K562 (cell line): ENCODE data around the gene FXN. TPM values are rescaled to one million over a fixed set of nuclear protein-coding genes. Genes with fewer than 3 reads are reported as not detected.

Experiments used
- ATAC-seq: fragments of 200-7000 bp; cut with Tn5 transposase; 3 replicates; pipeline ENCODE4 v1.9.1; 2020; ENCODE audit warnings: moderate library complexity
- BruUV-seq: library from RNA; stranded (reverse); fragments of 400-500 nt; replicated peaks from 2 replicates; lab custom pipeline; 2021; lab: Mats Ljungman, UMichigan
- CTCF ChIA-PET: fragments of 300-600 bp; formaldehyde crosslinking; extraction: SDS; loops from one replicate; lab custom pipeline; 2021; ENCODE audit warnings: low intra/inter-chr PET ratio; lab: Yijun Ruan, JAX
- POLR2A ChIA-PET: fragments of 300-600, 350-650 bp; sonication (Branson Sonifier 250); formaldehyde crosslinking; extraction: SDS; loops from one replicate; lab custom pipeline; 2021; ENCODE audit warnings: antibody characterized with exemption, inconsistent platforms; lab: Yijun Ruan, JAX
- DNase-seq, 4 experiments: peaks; one replicate each; pipeline versions ENCODE4 v3.0.0 to v3.0.0-alpha.2; 2011 to 2018; ENCODE audit warnings: low spot score in 3 of 4, mixed read lengths in 3 of 4; ENCODE audit errors: extremely low read depth in 1 of 4
- FAIRE-seq: peaks from 2 replicates; lab custom pipeline; 2011; peaks lifted over from hg19 to GRCh38; lab: Jason Lieb, UNC
- H2AFZ ChIP-seq: 2 replicates; pipeline ENCODE4 v1.6.0; 2011; ENCODE audit warnings: low read depth, low read length, control low read depth, inconsistent platforms
- H3K27ac ChIP-seq: fragments of 200-600 bp; 3 replicates; pipeline ENCODE4 v1.8.0; 2011; ENCODE audit warnings: low read depth, mild to moderate bottlenecking, control low read depth, inconsistent platforms, low read length, moderate library complexity, mixed read lengths; ENCODE audit errors: extremely low read depth
- H3K27me3 ChIP-seq, 2 experiments: fragments of 300-600 bp in 1 of 2; 2 replicates in 1 of 2; 3 replicates in 1 of 2; pipeline versions ENCODE4 v1.6.0 to v1.8.0; 2011; ENCODE audit warnings: inconsistent platforms in 2 of 2, low read length in 2 of 2, mild to moderate bottlenecking in 1 of 2, mixed read lengths in 1 of 2, moderate library complexity in 1 of 2; ENCODE audit not compliant: control insufficient read depth in 2 of 2, insufficient read depth in 2 of 2
- H3K36me3 ChIP-seq: fragments of 300-600 bp; 3 replicates; pipeline ENCODE4 v1.8.0; 2011; ENCODE audit warnings: mild to moderate bottlenecking, low read length, inconsistent platforms; ENCODE audit not compliant: control insufficient read depth, insufficient read depth
- H3K4me1 ChIP-seq, 2 experiments: fragments of 200-600 bp in 1 of 2; replicated peaks in 1 of 2; 2 replicates in 1 of 2; 3 replicates in 1 of 2; pipeline versions ENCODE4 v1.5.1 to v1.8.0; 2011; ENCODE audit warnings: inconsistent platforms in 2 of 2, low read length in 2 of 2, mild to moderate bottlenecking in 1 of 2, mixed read lengths in 1 of 2, moderate library complexity in 1 of 2; ENCODE audit not compliant: control insufficient read depth in 2 of 2, insufficient read depth in 2 of 2
- H3K4me2 ChIP-seq: 2 replicates; pipeline ENCODE4 v1.6.1; 2011; ENCODE audit warnings: low read length, control low read depth, inconsistent platforms, mixed read lengths; ENCODE audit not compliant: insufficient read depth
- H3K4me3 ChIP-seq: fragments of 200-600 bp; sonication (generic), shearing (Covaris generic); 2 replicates; pipeline ENCODE4 v1.5.1; 2016; ENCODE audit warnings: control low read depth, inconsistent platforms
- H3K79me2 ChIP-seq: fragments of 200-600 bp; 3 replicates; pipeline ENCODE4 v1.8.0; 2011; ENCODE audit warnings: low read length, inconsistent platforms; ENCODE audit not compliant: control insufficient read depth, insufficient read depth
- H3K9ac ChIP-seq, 2 experiments: 2 replicates each; pipeline versions ENCODE4 v1.6.0 to v1.6.1; 2011; ENCODE audit warnings: low read depth in 2 of 2, low read length in 2 of 2, control low read depth in 1 of 2, inconsistent platforms in 1 of 2, mild to moderate bottlenecking in 1 of 2, mixed read lengths in 1 of 2; ENCODE audit not compliant: insufficient read depth in 1 of 2
- H3K9me1 ChIP-seq: one replicate; pipeline ENCODE4 v1.6.0; 2011; ENCODE audit warnings: inconsistent platforms, mild to moderate bottlenecking, low read length, moderate library complexity; ENCODE audit not compliant: control insufficient read depth, insufficient read depth
- H3K9me3 ChIP-seq: replicated peaks from 2 replicates; pipeline ENCODE4 v1.5.1; 2011; ENCODE audit warnings: low read depth, low read length, inconsistent platforms; ENCODE audit not compliant: control insufficient read depth, insufficient read depth
- H4K20me1 ChIP-seq: replicated peaks from 2 replicates; pipeline ENCODE4 v1.6.1; 2011; ENCODE audit warnings: low read length, inconsistent platforms, mixed read lengths; ENCODE audit not compliant: control insufficient read depth, insufficient read depth
- CBFB ChIP-seq: sonication (generic); formaldehyde crosslinking; IDR thresholded peaks from 2 replicates; pipeline ENCODE4 v1.4.0; 2020; ENCODE audit warnings: mild to moderate bottlenecking, missing genetic modification reagents
- EP300 ChIP-seq: IDR thresholded peaks from 2 replicates; pipeline ENCODE4 v1.6.1; 2012; ENCODE audit warnings: low read length, improper control_type of control experiment
- NR2C2 ChIP-seq, 2 experiments: fragments of 200-800 bp in 1 of 2; sonication (Bioruptor generic) in 1 of 2; sonication (generic) in 1 of 2; formaldehyde crosslinking in 1 of 2; IDR thresholded peaks; 2 replicates each; pipeline versions ENCODE4 v1.6.1 to v1.8.0; 2016 to 2022; ENCODE audit warnings: mild to moderate bottlenecking in 1 of 2, missing compliant biosample characterization in 1 of 2, missing genetic modification characterization in 1 of 2, missing genetic modification reagents in 1 of 2
- PCBP2 ChIP-seq: fragments of 200-400 bp; formaldehyde crosslinking; IDR thresholded peaks from 2 replicates; pipeline ENCODE4 v1.6.1; 2018; ENCODE audit warnings: low read length, low read depth, mild to moderate bottlenecking, moderate library complexity; ENCODE audit not compliant: poor library complexity, severe bottlenecking
- POLR3G ChIP-seq: IDR thresholded peaks from 2 replicates; pipeline ENCODE4 v1.6.1; 2011; ENCODE audit not compliant: insufficient read length, insufficient replicate concordance; ENCODE audit errors: extremely low read depth
- PURB ChIP-seq: sonication (generic); formaldehyde crosslinking; IDR thresholded peaks from 2 replicates; pipeline ENCODE4 v1.9.0; 2021; ENCODE audit warnings: low read depth, mild to moderate bottlenecking, missing genetic modification reagents
- SRF ChIP-seq, 2 experiments: fragments of 250-450, 450-650 bp in 1 of 2; sonication (Bioruptor Pico) in 1 of 2; sonication (generic) in 1 of 2; formaldehyde crosslinking; IDR thresholded peaks; 2 replicates each; pipeline versions ENCODE4 v1.5.0 to v1.5.1; 2020 to 2022; ENCODE audit warnings: mild to moderate bottlenecking in 1 of 2, missing genetic modification reagents in 1 of 2
- TCF7L2 ChIP-seq: fragments of 150-350 bp; IDR thresholded peaks from 2 replicates; pipeline ENCODE4 v1.6.1; 2016; ENCODE audit warnings: low read depth, mild to moderate bottlenecking, low read length, moderate library complexity
- ZNF354B ChIP-seq: fragments of 250-450 bp; sonication (Bioruptor Pico); IDR thresholded peaks from 2 replicates; pipeline ENCODE4 v1.4.0; 2020
- ZNF583 ChIP-seq: fragments of 250-450 bp; sonication (Bioruptor Pico); IDR thresholded peaks from 2 replicates; pipeline ENCODE4 v1.4.0; 2020
- ZNF668 ChIP-seq: fragments of 250-450 bp; sonication (Bioruptor Pico); IDR thresholded peaks from 2 replicates; pipeline ENCODE4 v1.8.0; 2022; ENCODE audit warnings: mild to moderate bottlenecking, inconsistent platforms
- WGBS: fragments of 100-300 bp; shearing (Covaris generic); methylation state at CpG from one replicate; pipeline ENCODE4 v1.1.6; 2016; ENCODE audit warnings: low coverage, mixed read lengths; ENCODE audit not compliant: insufficient coverage; ENCODE audit errors: missing lambda C conversion rate; 5-methylcytosine and 5-hydroxymethylcytosine counted together
- in situ Hi-C: fragments of 300-500 bp; cut with MboI; formaldehyde crosslinking; loops from 4 replicates; pipeline ENCODE4 v1.15.0; 2018; ENCODE audit warnings: inconsistent platforms, mixed read lengths
- intact Hi-C: fragments of 100-400 bp; cut with micrococcal nuclease; formaldehyde crosslinking; loops from 2 replicates; pipeline ENCODE4 v1.14.2; 2022
- polyA plus RNA-seq, 8 experiments: library from polyadenylated mRNA; depleted of rRNA in 4 of 8; stranded (reverse) in 5 of 8; unstranded in 3 of 8; fragments of >200 nt; fragmentation: Nextera tagmentation in 2 of 8; fragmentation: Illumina TruSeq in 1 of 8; extraction: Ambion mirVana in 2 of 8; extraction: Trizol in 1 of 8; gene quantifications; 2 replicates each; pipeline versions ENCODE4 v1.2.1 to v1.2.3, GENCODE V29; 2011 to 2014; ENCODE audit warnings: inconsistent platforms in 1 of 8, missing spikeins in 1 of 8
- total RNA-seq, 7 experiments: library from RNA; depleted of rRNA in 6 of 7; stranded (reverse); fragments of >200 nt in 6 of 7; fragmentation: Illumina TruSeq in 2 of 7; extraction: Trizol in 2 of 7; gene quantifications; 2 replicates each; pipeline versions ENCODE4 v1.2.1 to v1.2.3, GENCODE V29; 2011 to 2021; ENCODE audit warnings: low replicate concordance in 1 of 7
- TF ChIP-seq, protein P1 (sequence below): fragments of 450-650 bp; IDR thresholded peaks from 2 replicates; pipeline ENCODE4 v1.7.0; 2016; ENCODE audit warnings: borderline replicate concordance
- TF ChIP-seq, protein P2 (sequence below): fragments of 250-450 bp; sonication (Bioruptor Pico); IDR thresholded peaks from 2 replicates; pipeline ENCODE4 v1.9.0; 2021; ENCODE audit warnings: mild to moderate bottlenecking
- TF ChIP-seq, protein P3 (sequence below): fragments of 450-650 bp; IDR thresholded peaks from 2 replicates; pipeline ENCODE4 v1.6.1; 2014; ENCODE audit warnings: low read depth, mild to moderate bottlenecking, moderate library complexity, borderline replicate concordance

The FXN gene
- total and polyA plus RNA-seq, 9 of the 15 experiments (the other 6 are each of a cell fraction or from before 2014, with no cell fraction given): 7.6 to 51.5 (median 30.3) TPM

DNA sequence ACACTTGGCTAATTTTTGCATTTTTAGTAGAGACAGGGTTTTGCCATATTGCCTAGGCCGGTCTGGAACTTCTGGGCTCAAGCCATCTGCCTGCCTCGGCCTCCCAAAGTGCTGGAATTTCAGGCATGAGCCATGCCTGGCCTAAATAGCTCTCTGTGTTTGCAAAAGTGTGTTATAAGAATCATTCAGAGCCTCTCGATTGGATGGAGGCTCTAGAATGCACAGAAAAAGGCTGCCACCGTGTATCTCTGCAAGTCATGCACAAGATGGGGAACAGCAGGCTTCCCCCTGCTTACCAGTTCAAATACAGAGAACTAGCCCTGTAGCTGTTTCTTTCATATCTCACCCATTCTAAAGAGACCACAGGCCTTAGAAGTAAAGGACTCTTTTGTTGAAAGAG is 28.3 kb downstream of the FXN start (continued):
- no peak for TF ChIP-seq PCBP2
- TF ChIP-seq NR2C2 (CRISPR knock-in tag; IDR thresholded peaks at IDR 0.05): no peak
- TF ChIP-seq NR2C2 (tag; IDR thresholded peaks at IDR 0.05): no peak
- TF ChIP-seq ZNF354B (CRISPR knock-in tag): no peak

DNA sequence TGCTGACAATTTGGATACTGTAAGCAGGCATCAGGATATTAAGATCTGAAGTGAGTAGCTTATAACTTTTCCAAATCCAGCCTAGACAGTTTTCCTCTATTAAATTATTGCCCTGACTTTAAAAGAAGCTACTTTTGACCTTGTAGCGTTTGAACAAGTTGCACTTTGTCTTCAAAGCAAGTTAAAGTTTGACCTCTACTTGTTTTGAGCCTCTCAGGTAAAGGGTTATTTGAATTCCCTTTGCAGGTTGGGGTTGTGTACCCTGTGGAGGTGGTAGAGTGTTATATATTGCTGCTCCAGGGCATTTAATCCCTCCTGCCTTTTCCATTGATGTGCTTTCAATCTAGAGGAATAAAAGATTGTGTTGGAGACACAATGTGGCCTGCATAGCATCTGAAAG is 30.1 kb downstream of the FXN start:
- no peak for ATAC-seq
- no peaks in the 10 kb centered on the region for H3K9me1 ChIP-seq
- WGBS: 75% methylated on average over 1 of the region's 1 CpG
- FAIRE-seq: no peak
- H3K9ac ChIP-seq: no peak overlapping the region
- H4K20me1 ChIP-seq: no peaks in the 10 kb centered on the region
- no peak for DNase-seq
- TF ChIP-seq POLR3G: no peak
- no peak for TF ChIP-seq ZNF583 (CRISPR knock-in tag)
- no peak for TF ChIP-seq ZNF668
- TF ChIP-seq, protein P1, sequence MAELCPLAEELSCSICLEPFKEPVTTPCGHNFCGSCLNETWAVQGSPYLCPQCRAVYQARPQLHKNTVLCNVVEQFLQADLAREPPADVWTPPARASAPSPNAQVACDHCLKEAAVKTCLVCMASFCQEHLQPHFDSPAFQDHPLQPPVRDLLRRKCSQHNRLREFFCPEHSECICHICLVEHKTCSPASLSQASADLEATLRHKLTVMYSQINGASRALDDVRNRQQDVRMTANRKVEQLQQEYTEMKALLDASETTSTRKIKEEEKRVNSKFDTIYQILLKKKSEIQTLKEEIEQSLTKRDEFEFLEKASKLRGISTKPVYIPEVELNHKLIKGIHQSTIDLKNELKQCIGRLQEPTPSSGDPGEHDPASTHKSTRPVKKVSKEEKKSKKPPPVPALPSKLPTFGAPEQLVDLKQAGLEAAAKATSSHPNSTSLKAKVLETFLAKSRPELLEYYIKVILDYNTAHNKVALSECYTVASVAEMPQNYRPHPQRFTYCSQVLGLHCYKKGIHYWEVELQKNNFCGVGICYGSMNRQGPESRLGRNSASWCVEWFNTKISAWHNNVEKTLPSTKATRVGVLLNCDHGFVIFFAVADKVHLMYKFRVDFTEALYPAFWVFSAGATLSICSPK: no peak
- TF ChIP-seq EP300: no peak
- TF ChIP-seq PURB (CRISPR knock-in tag): no peak
- no peak for TF ChIP-seq CBFB
- no peak for TF ChIP-seq SRF (CRISPR knock-in tag; IDR thresholded peaks at IDR 0.05)
- TF ChIP-seq, protein P2, sequence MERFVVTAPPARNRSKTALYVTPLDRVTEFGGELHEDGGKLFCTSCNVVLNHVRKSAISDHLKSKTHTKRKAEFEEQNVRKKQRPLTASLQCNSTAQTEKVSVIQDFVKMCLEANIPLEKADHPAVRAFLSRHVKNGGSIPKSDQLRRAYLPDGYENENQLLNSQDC: no peak
- TF ChIP-seq, protein P3, sequence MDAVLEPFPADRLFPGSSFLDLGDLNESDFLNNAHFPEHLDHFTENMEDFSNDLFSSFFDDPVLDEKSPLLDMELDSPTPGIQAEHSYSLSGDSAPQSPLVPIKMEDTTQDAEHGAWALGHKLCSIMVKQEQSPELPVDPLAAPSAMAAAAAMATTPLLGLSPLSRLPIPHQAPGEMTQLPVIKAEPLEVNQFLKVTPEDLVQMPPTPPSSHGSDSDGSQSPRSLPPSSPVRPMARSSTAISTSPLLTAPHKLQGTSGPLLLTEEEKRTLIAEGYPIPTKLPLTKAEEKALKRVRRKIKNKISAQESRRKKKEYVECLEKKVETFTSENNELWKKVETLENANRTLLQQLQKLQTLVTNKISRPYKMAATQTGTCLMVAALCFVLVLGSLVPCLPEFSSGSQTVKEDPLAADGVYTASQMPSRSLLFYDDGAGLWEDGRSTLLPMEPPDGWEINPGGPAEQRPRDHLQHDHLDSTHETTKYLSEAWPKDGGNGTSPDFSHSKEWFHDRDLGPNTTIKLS: no peak
- TF ChIP-seq TCF7L2: no peak
- no TSS peak for BruUV-seq
- CTCF ChIA-PET: no interaction called here
- POLR2A ChIA-PET: no interaction called here
- in situ Hi-C loops: loop anchor here (25.0 kb wide), 1 partner anchor 472 kb away; no protein-coding TSS in a partner anchor
- H3K27me3 ChIP-seq: no peaks in the 10 kb centered on the region
- H2AFZ ChIP-seq: no peak overlapping the region
- no peak overlapping the region for H3K4me2 ChIP-seq
- no peaks in the 10 kb centered on the region for H3K79me2 ChIP-seq
- H3K27ac ChIP-seq: no peak overlapping the region
- no peaks in the 10 kb centered on the region; a peak in 1 of 5 replicates for H3K4me1 ChIP-seq
- no peaks in the 10 kb centered on the region for H3K9me3 ChIP-seq
- peaks cover 59% of the 10 kb centered on the region; the same call in 2 of the 3 replicates for H3K36me3 ChIP-seq
- intact Hi-C loops: no loop called here
- no peak overlapping the region for H3K4me3 ChIP-seq
